ENCODE measurements around the gene FSIP1.

Gene FSIP1

DNA sequence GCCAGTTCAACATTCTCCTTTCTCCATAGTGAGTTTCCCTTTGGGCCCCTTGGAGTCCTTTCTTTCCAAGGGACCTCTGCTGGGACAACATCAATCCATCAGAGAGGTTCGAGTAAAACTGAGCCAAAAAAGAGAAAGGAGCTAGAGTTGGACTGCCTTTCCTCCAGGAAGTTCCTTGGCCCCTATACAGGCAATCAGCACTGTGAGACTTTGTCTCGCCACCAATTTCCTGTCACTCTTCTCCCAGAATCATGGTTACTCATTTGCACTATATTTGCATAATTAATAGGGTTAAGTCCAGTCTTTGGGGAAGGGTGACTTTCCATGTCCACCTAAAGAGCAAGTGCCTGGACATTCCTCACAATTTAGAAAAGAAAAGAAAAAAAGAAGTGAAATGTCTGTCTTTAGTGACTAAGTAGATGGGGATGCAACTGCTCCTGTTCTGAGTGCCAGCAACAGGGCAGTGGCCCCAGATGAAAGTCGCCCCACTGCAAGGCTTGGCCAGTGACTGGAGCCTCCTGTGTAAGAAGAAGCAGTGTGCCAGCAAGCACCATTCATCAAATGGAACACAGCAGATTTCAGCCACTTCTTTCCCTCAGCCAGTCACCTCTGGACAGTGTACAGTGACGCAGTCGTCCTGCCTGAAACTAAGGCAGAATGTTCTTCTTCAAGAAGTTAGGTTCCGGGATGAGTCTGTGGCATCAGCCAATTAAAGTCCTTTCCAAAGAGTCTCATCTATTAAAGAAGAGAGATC lies 91.6 kb downstream of the FSIP1 start:
- Histone ChIP-seq H3K9ac (ENCODE audit: low read depth, low read length) (no peak overlapping the region), H3K36me3 (ENCODE audit: control insufficient read depth, insufficient read depth, low read length) (no peaks in the 10 kb centered on the region), H3K4me3 (ENCODE audit: low read depth, low read length) (no peak overlapping the region), H3K27me3 (ENCODE audit: control insufficient read depth, insufficient read depth, low read length) (no peaks in the 10 kb centered on the region), H3K9me3 (ENCODE audit: control insufficient read depth, insufficient read depth, low read length) (no peaks in the 10 kb centered on the region), H3K4me1 (ENCODE audit: control insufficient read depth, insufficient read depth, low read length) (peaks cover 11% of the 10 kb centered on the region)

DNA sequence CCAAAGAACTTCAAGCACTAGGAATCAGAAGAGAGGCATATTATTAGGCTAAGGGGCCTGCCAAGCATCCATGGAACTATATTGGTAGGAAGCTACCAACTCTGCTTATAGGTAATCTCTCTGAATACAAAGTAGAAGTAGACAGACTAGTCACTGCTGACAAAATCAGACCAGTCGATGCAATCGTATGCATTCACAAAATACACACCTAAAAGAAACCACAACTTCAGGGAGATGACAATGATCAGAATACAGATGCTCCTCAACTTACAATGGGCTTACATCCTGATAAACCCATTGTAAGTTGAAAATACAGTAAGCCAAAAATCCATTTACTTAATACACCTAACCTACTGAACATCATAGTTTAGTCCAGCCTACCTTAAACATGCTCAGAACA lies 94.7 kb downstream of the FSIP1 start:
- Histone ChIP-seq H3K9me3 (ENCODE audit: control insufficient read depth, insufficient read depth, low read length) (no peaks in the 10 kb centered on the region), H3K27me3 (ENCODE audit: control insufficient read depth, insufficient read depth, low read length) (no peaks in the 10 kb centered on the region), H3K4me3 (ENCODE audit: low read depth, low read length) (no peak overlapping the region), H3K9ac (ENCODE audit: low read depth, low read length) (no peak overlapping the region), H3K4me1 (ENCODE audit: control insufficient read depth, insufficient read depth, low read length) (peaks cover 8% of the 10 kb centered on the region), H3K36me3 (ENCODE audit: control insufficient read depth, insufficient read depth, low read length) (no peaks in the 10 kb centered on the region)

DNA sequence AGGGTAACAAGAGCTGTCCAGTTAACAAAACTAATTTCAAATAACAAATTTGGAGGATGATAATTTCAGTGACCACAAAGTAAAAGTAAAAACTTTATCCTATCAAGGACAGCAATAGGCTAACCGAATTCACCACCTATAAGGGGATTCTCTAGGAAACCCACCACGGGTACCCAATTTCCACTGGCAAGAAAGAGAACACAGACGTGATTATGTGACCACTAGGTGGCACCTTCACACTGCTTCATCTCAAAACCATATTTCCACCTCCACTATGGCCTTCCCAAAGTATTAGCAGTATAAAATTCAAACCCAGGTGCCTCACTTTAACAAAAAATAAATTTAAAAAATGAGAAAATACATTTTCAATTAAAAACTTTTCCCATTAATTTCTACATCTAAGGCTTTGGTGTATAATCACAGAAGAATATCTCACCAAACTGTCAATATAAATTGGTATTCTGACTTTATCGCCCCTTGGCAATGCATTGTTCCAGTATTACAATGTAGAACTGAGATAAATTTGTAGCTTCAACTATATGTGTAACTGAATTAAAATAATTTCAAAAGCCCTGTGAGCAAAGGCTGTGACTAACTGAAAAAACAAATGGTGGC lies 96.5 kb downstream of the FSIP1 start:
- H3K9ac ChIP-seq (ENCODE audit: low read depth, low read length) = no peak overlapping the region
- no peaks in the 10 kb centered on the region for H3K27me3 ChIP-seq (ENCODE audit: control insufficient read depth, insufficient read depth, low read length)
- H3K9me3 ChIP-seq (ENCODE audit: control insufficient read depth, insufficient read depth, low read length) = no peaks in the 10 kb centered on the region
- no peaks in the 10 kb centered on the region for H3K36me3 ChIP-seq (ENCODE audit: control insufficient read depth, insufficient read depth, low read length)
- H3K4me3 ChIP-seq (ENCODE audit: low read depth, low read length) = no peak overlapping the region
- no peaks in the 10 kb centered on the region for H3K4me1 ChIP-seq (ENCODE audit: control insufficient read depth, insufficient read depth, low read length)

DNA sequence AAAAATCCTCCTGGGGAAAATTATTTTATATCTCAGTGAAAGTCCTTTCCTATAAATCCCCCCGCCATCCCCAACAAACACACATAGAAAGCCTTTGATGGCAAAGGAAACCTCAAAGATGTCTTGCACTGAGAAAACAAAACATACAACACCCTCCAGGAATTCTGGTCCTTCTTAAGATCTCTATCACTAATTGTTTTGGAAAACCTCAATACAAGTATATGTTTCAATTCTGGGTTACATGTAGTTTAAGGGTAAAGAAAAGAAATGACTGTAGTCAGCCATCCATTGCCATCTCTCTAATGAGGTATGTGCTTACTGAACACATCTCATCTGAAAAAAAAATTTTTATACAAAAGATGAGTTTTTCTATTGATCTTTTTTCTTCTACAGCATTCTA lies 97.3 kb downstream of the FSIP1 start:
- Histone ChIP-seq H3K36me3 (ENCODE audit: control insufficient read depth, insufficient read depth, low read length) (no peaks in the 10 kb centered on the region), H3K9me3 (ENCODE audit: control insufficient read depth, insufficient read depth, low read length) (no peaks in the 10 kb centered on the region), H3K4me3 (ENCODE audit: low read depth, low read length) (no peak overlapping the region), H3K4me1 (ENCODE audit: control insufficient read depth, insufficient read depth, low read length) (no peaks in the 10 kb centered on the region), H3K9ac (ENCODE audit: low read depth, low read length) (no peak overlapping the region), H3K27me3 (ENCODE audit: control insufficient read depth, insufficient read depth, low read length) (no peaks in the 10 kb centered on the region)

DNA sequence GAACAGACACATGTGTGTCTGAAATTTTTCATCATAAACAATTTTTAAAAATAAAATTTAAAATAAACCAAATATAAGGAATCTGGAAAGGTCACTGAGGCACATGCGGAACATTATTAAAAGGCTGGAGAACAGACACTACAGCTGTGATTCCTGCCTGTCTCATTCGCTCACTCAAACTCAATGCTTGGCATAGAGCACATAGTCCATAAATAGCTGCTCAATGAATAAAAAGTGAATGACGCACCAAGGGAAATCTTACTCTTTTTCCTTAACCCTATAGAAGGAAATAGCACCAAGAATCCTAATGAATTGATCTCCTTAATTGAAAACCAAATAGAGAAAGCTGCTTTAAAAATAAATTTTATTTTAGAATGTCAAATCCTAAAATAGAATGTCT lies 98.4 kb downstream of the FSIP1 start:
- H3K9me3 ChIP-seq (ENCODE audit: control insufficient read depth, insufficient read depth, low read length) = no peaks in the 10 kb centered on the region
- H3K9ac ChIP-seq (ENCODE audit: low read depth, low read length) = no peak overlapping the region
- no peaks in the 10 kb centered on the region for H3K4me1 ChIP-seq (ENCODE audit: control insufficient read depth, insufficient read depth, low read length)
- H3K36me3 ChIP-seq (ENCODE audit: control insufficient read depth, insufficient read depth, low read length) = no peaks in the 10 kb centered on the region
- no peak overlapping the region for H3K4me3 ChIP-seq (ENCODE audit: low read depth, low read length)
- H3K27me3 ChIP-seq (ENCODE audit: control insufficient read depth, insufficient read depth, low read length) = no peaks in the 10 kb centered on the region

DNA sequence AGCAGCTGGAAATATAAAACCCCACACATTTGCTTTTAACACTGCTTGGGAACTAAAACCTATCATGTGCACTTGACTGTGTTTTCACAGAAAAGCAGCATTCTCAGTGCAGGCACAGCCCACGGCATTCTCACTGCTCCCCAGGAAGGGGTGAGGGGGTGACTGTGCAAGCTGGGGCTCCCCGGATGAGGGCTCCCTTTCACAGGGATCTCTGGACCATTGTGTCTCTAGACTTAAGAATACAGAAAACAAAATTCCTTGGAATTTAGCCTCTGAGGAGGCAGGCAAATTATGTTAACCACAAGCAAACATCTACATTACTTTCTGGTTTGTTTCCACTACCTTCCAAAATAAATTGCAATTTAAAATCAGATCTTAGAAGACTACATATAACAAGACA lies 100.3 kb downstream of the FSIP1 start:
- Histone ChIP-seq H3K4me3 (ENCODE audit: low read depth, low read length) (no peak overlapping the region), H3K9me3 (ENCODE audit: control insufficient read depth, insufficient read depth, low read length) (no peaks in the 10 kb centered on the region)

DNA sequence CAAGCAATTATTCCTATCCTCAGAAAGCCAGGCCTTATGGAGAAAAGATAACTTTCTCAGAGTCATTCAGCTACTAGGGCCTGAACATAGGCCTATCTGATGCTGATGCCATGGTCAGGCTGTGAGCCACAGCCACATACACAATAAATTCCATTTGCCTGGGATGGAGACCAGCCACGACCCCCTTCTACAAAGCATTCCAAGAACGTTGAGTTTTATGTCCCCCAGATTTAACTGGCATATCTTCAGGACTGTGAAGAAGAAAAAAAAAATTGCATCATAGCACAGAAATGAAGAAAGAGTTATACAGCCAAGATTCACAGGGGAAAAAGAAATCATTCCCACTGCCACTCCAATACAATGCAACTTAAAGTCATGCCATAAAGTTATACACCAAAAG lies 101.8 kb downstream of the FSIP1 start:
- H3K4me3 ChIP-seq (ENCODE audit: low read depth, low read length) = no peak overlapping the region
- H3K4me1 ChIP-seq (ENCODE audit: control insufficient read depth, insufficient read depth, low read length) = no peaks in the 10 kb centered on the region
- no peaks in the 10 kb centered on the region for H3K36me3 ChIP-seq (ENCODE audit: control insufficient read depth, insufficient read depth, low read length)
- H3K27me3 ChIP-seq (ENCODE audit: control insufficient read depth, insufficient read depth, low read length) = no peaks in the 10 kb centered on the region
- H3K9ac ChIP-seq (ENCODE audit: low read depth, low read length) = no peak overlapping the region
- H3K9me3 ChIP-seq (ENCODE audit: control insufficient read depth, insufficient read depth, low read length) = no peaks in the 10 kb centered on the region

More for the DNA sequence above, 100.3 kb downstream of the FSIP1 start:
- Histone ChIP-seq H3K27me3 (ENCODE audit: control insufficient read depth, insufficient read depth, low read length) (no peaks in the 10 kb centered on the region), H3K4me1 (ENCODE audit: control insufficient read depth, insufficient read depth, low read length) (no peaks in the 10 kb centered on the region), H3K9ac (ENCODE audit: low read depth, low read length) (no peak overlapping the region), H3K36me3 (ENCODE audit: control insufficient read depth, insufficient read depth, low read length) (no peaks in the 10 kb centered on the region)

DNA sequence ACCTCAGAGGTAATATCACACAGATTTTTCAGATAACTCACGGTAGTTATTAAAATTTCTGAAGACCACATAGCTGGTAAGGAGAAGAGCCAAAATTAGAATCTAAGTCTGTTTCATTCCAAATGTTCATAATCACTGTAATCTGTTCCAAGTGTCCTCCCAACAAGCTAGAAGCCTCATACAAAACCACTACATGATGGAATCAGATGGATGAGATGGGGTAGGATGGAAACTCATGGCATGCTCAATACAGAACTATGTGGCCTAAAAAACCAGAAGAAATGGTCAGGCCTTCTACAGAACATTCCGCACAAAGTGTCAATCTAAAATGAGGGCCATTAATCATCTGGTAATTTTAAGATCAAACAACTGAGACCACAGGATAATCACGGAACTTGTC lies 110.0 kb downstream of the FSIP1 start:
- H3K4me3 ChIP-seq (ENCODE audit: low read depth, low read length) = no peak overlapping the region
- H3K27me3 ChIP-seq (ENCODE audit: control insufficient read depth, insufficient read depth, low read length) = no peaks in the 10 kb centered on the region
- no peaks in the 10 kb centered on the region for H3K36me3 ChIP-seq (ENCODE audit: control insufficient read depth, insufficient read depth, low read length)
- H3K4me1 ChIP-seq (ENCODE audit: control insufficient read depth, insufficient read depth, low read length) = no peaks in the 10 kb centered on the region
- no peaks in the 10 kb centered on the region for H3K9me3 ChIP-seq (ENCODE audit: control insufficient read depth, insufficient read depth, low read length)
- no peak overlapping the region for H3K9ac ChIP-seq (ENCODE audit: low read depth, low read length)

DNA sequence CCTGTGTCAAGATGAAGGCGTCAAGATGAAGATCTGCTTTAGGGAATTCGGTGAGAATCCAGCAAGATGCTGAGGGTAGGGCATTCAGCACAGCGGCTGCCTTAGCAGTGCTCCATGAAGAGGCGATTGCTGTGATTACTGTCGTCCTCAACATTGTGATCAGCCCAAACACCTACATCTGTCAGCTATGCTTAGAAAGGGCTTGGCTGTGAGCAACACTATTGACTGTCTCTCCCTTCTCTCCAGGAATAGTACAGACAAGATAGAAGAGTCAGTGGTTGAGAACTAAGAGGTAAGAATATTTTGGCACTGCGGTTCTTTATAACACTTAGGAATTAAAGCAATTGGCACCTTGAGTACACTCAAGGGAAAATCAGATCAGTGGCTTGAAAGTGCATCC lies 110.5 kb downstream of the FSIP1 start:
- no peaks in the 10 kb centered on the region for H3K4me1 ChIP-seq (ENCODE audit: control insufficient read depth, insufficient read depth, low read length)
- no peak overlapping the region for H3K4me3 ChIP-seq (ENCODE audit: low read depth, low read length)
- H3K9ac ChIP-seq (ENCODE audit: low read depth, low read length) = no peak overlapping the region
- no peaks in the 10 kb centered on the region for H3K27me3 ChIP-seq (ENCODE audit: control insufficient read depth, insufficient read depth, low read length)
- no peaks in the 10 kb centered on the region for H3K36me3 ChIP-seq (ENCODE audit: control insufficient read depth, insufficient read depth, low read length)
- no peaks in the 10 kb centered on the region for H3K9me3 ChIP-seq (ENCODE audit: control insufficient read depth, insufficient read depth, low read length)

DNA sequence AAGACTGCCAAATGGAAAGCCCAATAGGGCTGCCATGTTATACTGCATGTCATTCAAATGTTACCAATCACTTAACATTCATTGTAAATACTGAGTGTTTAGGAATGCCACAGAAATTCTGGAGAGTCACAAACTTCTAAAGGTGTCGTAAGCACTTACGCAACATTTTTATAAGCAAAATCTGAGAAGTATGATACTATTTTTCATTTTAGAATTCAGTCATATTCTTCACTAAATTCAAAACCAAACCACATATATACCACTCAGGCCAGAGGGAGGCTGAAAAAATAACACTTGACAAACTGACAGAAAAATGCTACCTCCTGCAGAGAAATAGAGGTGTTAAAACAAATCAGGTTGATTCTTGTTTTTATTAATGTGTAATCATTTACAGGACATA lies 112.0 kb downstream of the FSIP1 start:
- Histone ChIP-seq H3K27me3 (ENCODE audit: control insufficient read depth, insufficient read depth, low read length) (no peaks in the 10 kb centered on the region), H3K9ac (ENCODE audit: low read depth, low read length) (no peak overlapping the region)

DNA sequence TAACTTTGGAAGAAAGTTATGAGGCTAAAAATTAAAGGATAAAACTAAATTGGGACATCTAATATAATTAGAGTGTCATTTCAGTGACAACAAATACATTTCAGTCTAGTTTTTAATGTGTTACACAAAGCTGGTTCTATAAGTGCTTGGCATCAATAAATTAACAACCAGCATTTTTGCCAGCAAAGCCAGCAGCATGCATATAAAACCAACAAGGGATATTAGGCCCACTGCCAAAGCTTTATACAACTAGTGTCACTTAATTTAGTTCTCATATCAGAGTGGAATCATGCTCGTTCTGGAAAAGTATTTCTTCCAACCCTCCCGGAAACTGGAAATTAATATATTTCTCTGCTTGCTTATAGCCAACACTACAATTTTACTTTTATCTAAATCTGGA lies 113.0 kb downstream of the FSIP1 start:
- Histone ChIP-seq H3K9me3 (ENCODE audit: control insufficient read depth, insufficient read depth, low read length) (no peaks in the 10 kb centered on the region), H3K9ac (ENCODE audit: low read depth, low read length) (no peak overlapping the region), H3K4me3 (ENCODE audit: low read depth, low read length) (no peak overlapping the region), H3K36me3 (ENCODE audit: control insufficient read depth, insufficient read depth, low read length) (no peaks in the 10 kb centered on the region), H3K27me3 (ENCODE audit: control insufficient read depth, insufficient read depth, low read length) (no peaks in the 10 kb centered on the region), H3K4me1 (ENCODE audit: control insufficient read depth, insufficient read depth, low read length) (peaks cover 9% of the 10 kb centered on the region)

More for the DNA sequence above, 112.0 kb downstream of the FSIP1 start:
- peaks cover 9% of the 10 kb centered on the region for H3K4me1 ChIP-seq (ENCODE audit: control insufficient read depth, insufficient read depth, low read length)
- H3K4me3 ChIP-seq (ENCODE audit: low read depth, low read length) = no peak overlapping the region
- no peaks in the 10 kb centered on the region for H3K9me3 ChIP-seq (ENCODE audit: control insufficient read depth, insufficient read depth, low read length)
- H3K36me3 ChIP-seq (ENCODE audit: control insufficient read depth, insufficient read depth, low read length) = no peaks in the 10 kb centered on the region

DNA sequence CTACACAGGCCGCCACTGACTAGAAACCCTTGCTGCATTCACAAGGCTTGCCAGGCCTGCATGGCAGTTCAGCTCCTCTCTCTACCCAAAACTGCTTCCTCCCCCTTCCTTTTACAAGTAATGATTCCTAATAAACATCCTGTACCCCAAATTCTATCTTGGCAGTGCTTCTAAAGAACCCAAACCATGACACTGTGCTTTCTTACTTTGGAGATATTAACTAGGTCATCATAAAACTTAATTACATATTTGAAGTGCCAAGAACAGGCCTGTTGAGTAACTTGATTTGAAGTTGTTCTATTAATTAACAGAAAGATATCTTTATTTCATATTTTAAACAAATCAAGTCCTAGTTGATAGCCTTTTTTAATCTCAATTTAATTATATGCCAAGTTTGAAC lies 113.4 kb downstream of the FSIP1 start:
- peaks cover 9% of the 10 kb centered on the region for H3K4me1 ChIP-seq (ENCODE audit: control insufficient read depth, insufficient read depth, low read length)
- no peaks in the 10 kb centered on the region for H3K36me3 ChIP-seq (ENCODE audit: control insufficient read depth, insufficient read depth, low read length)
- H3K9ac ChIP-seq (ENCODE audit: low read depth, low read length) = no peak overlapping the region
- no peaks in the 10 kb centered on the region for H3K27me3 ChIP-seq (ENCODE audit: control insufficient read depth, insufficient read depth, low read length)
- no peak overlapping the region for H3K4me3 ChIP-seq (ENCODE audit: low read depth, low read length)
- H3K9me3 ChIP-seq (ENCODE audit: control insufficient read depth, insufficient read depth, low read length) = no peaks in the 10 kb centered on the region
